K562 treated with DMSO at 1 percent for 24 hours (cell line): Measurements from ENCODE around the gene SH2D4B. TPM values are rescaled to one million over a fixed set of nuclear protein-coding genes. Genes with fewer than 3 reads are reported as not detected.

ENCODE experiments used
- total RNA-seq: library from RNA; unstranded; fragments of 300-600 nt; gene quantifications from 2 replicates; pipeline ENCODE4 v1.2.3, GENCODE V29; 2022; ENCODE audit warnings: low read depth; ENCODE audit not compliant: insufficient read depth

SH2D4B gene
- total RNA-seq, result 0.09 TPM in 1 of 2 replicates, not detected in the other

GRCh38 chr10:80537736-80538480 is at the start of gene SH2D4B:
Gene SH2D4B (plus strand): TSS chr10:80537902. CDS start chr10:80538332, 430 bp downstream.

Other genes with a start within 250 kb of the SH2D4B start
- gene MAT1A, start 248.2 kb upstream of the SH2D4B start, total RNA-seq, result 3.1 and 3.8 TPM in 2 replicates
- not detected in 2 replicates for gene DYDC1, start 181.1 kb upstream of the SH2D4B start, total RNA-seq
- 3.1 and 3.4 TPM in 2 replicates for gene DYDC2, start 181.1 kb upstream of the SH2D4B start, total RNA-seq
- 0.94 and 1.3 TPM in 2 replicates for gene PRXL2A, start 129.4 kb upstream of the SH2D4B start, total RNA-seq
- gene TSPAN14, start 83.6 kb upstream of the SH2D4B start, total RNA-seq, result 69.7 and 71.3 TPM in 2 replicates